K562 (cell line): Measurements from ENCODE around the gene CLPSL1. TPM values are rescaled to one million over a fixed set of nuclear protein-coding genes. Genes with fewer than 3 reads are reported as not detected.

ENCODE experiments used
- ARNT ChIP-seq, 2 experiments: fragments of 450-650 bp; IDR thresholded peaks; 2 replicates each; pipeline ENCODE4 v1.6.1; 2016; ENCODE audit warnings: mild to moderate bottlenecking in 1 of 2
- CBFA2T2 ChIP-seq: fragments of 450-650 bp; conservative IDR thresholded peaks from 2 replicates; pipeline ENCODE4 v1.6.1; 2017; ENCODE audit warnings: mild to moderate bottlenecking
- CC2D1A ChIP-seq: fragments of 450-650 bp; IDR thresholded peaks from 2 replicates; pipeline ENCODE4 v1.6.1; 2017; ENCODE audit warnings: mild to moderate bottlenecking
- CHD4 ChIP-seq: fragments of 200-600 bp; sonication (generic); IDR thresholded peaks from 3 replicates; pipeline ENCODE4 v1.6.1; 2012; ENCODE audit warnings: low read depth, mild to moderate bottlenecking, mixed read lengths, low read length, inconsistent platforms; ENCODE audit not compliant: insufficient read depth, insufficient replicate concordance, poor library complexity, severe bottlenecking
- CXXC5 ChIP-seq: fragments of 250-450 bp; sonication (Bioruptor Pico); IDR thresholded peaks from 2 replicates; pipeline ENCODE4 v1.8.0; 2022; ENCODE audit warnings: inconsistent platforms, mild to moderate bottlenecking, moderate library complexity
- DACH1 ChIP-seq: fragments of 450-650 bp; IDR thresholded peaks from 2 replicates; pipeline ENCODE4 v1.6.1; 2018; ENCODE audit not compliant: partially characterized antibody
- E2F3 ChIP-seq: fragments of 250-450 bp; sonication (Bioruptor Pico); IDR thresholded peaks from 2 replicates; pipeline ENCODE4 v1.4.0; 2020; ENCODE audit warnings: mild to moderate bottlenecking
- EHMT2 ChIP-seq: fragments of 450-650 bp; IDR thresholded peaks from 2 replicates; pipeline ENCODE4 v1.6.1; 2018; ENCODE audit warnings: antibody characterized with exemption
- FIP1L1 ChIP-seq: fragments of 200-400 bp; formaldehyde crosslinking; IDR thresholded peaks from 2 replicates; pipeline ENCODE4 v1.6.1; 2018; ENCODE audit warnings: mild to moderate bottlenecking, low read depth, low read length; ENCODE audit not compliant: poor library complexity, severe bottlenecking
- HCFC1 ChIP-seq: IDR thresholded peaks from 2 replicates; pipeline ENCODE4 v1.6.1; 2012; ENCODE audit warnings: low read depth, low read length, improper control_type of control experiment
- HNRNPL ChIP-seq: fragments of 200-400 bp; formaldehyde crosslinking; IDR thresholded peaks from 2 replicates; pipeline ENCODE4 v1.6.1; 2017; ENCODE audit warnings: low read depth, mild to moderate bottlenecking, low read length
- L3MBTL2 ChIP-seq: fragments of 450-650 bp; IDR thresholded peaks from 2 replicates; pipeline ENCODE4 v1.6.1; 2016; ENCODE audit warnings: mild to moderate bottlenecking, moderate library complexity
- MYNN ChIP-seq, 2 experiments: sonication (generic); formaldehyde crosslinking in 1 of 2; IDR thresholded peaks; 2 replicates each; pipeline versions ENCODE4 v1.5.0 to v1.6.1; 2016 to 2020; ENCODE audit warnings: antibody characterized with exemption in 1 of 2, missing genetic modification reagents in 1 of 2
- PTRF ChIP-seq: fragments of 450-650 bp; IDR thresholded peaks from 2 replicates; pipeline ENCODE4 v1.6.1; 2016; ENCODE audit warnings: mild to moderate bottlenecking, missing genetic modification characterization, missing compliant biosample characterization
- RB1 ChIP-seq: fragments of 450-650 bp; IDR thresholded peaks from 2 replicates; pipeline ENCODE4 v1.6.1; 2017; ENCODE audit warnings: low read depth, mild to moderate bottlenecking
- SMC3 ChIP-seq: conservative IDR thresholded peaks from 2 replicates; pipeline ENCODE4 v1.6.1; 2011; ENCODE audit warnings: low read depth, low read length, improper control_type of control experiment; ENCODE audit not compliant: insufficient read depth
- SOX6 ChIP-seq: fragments of 450-650 bp; IDR thresholded peaks from 2 replicates; pipeline ENCODE4 v1.6.1; 2014; ENCODE audit warnings: mild to moderate bottlenecking
- ZBTB17 ChIP-seq: fragments of 450-650 bp; formaldehyde crosslinking; IDR thresholded peaks from 2 replicates; pipeline ENCODE4 v1.4.0; 2020; ENCODE audit warnings: mild to moderate bottlenecking
- ZNF12 ChIP-seq: sonication (generic); formaldehyde crosslinking; IDR thresholded peaks from 2 replicates; pipeline ENCODE4 v1.4.0; 2020; ENCODE audit warnings: mild to moderate bottlenecking, missing genetic modification reagents
- ZNF134 ChIP-seq: fragments of 250-450 bp; sonication (Bioruptor Pico); conservative IDR thresholded peaks from 2 replicates; pipeline ENCODE4 v1.4.0; 2020
- ZNF354B ChIP-seq: fragments of 250-450 bp; sonication (Bioruptor Pico); IDR thresholded peaks from 2 replicates; pipeline ENCODE4 v1.4.0; 2020
- ZNF444 ChIP-seq: fragments of 250-450 bp; sonication (Bioruptor Pico); IDR thresholded peaks from 2 replicates; pipeline ENCODE4 v1.4.0; 2020; ENCODE audit warnings: mild to moderate bottlenecking, moderate library complexity
- polyA plus RNA-seq, 8 experiments: library from polyadenylated mRNA; depleted of rRNA in 4 of 8; stranded (reverse) in 5 of 8; unstranded in 3 of 8; fragments of >200 nt; fragmentation: Nextera tagmentation in 2 of 8; fragmentation: Illumina TruSeq in 1 of 8; extraction: Ambion mirVana in 2 of 8; extraction: Trizol in 1 of 8; gene quantifications; 2 replicates each; pipeline versions ENCODE4 v1.2.1 to v1.2.3, GENCODE V29; 2011 to 2014; ENCODE audit warnings: inconsistent platforms in 1 of 8, missing spikeins in 1 of 8
- total RNA-seq, 7 experiments: library from RNA; depleted of rRNA in 6 of 7; stranded (reverse); fragments of >200 nt in 6 of 7; fragmentation: Illumina TruSeq in 2 of 7; extraction: Trizol in 2 of 7; gene quantifications; 2 replicates each; pipeline versions ENCODE4 v1.2.1 to v1.2.3, GENCODE V29; 2011 to 2021; ENCODE audit warnings: low replicate concordance in 1 of 7
- TF ChIP-seq, protein P1 (sequence below): fragments of 450-650 bp; IDR thresholded peaks from 2 replicates; pipeline ENCODE4 v1.6.1; 2017; ENCODE audit warnings: antibody characterized with exemption
- TF ChIP-seq, protein P2 (sequence below): fragments of 450-650 bp; formaldehyde crosslinking; IDR thresholded peaks from 2 replicates; pipeline ENCODE4 v1.4.0; 2022; ENCODE audit warnings: mild to moderate bottlenecking, moderate library complexity
- TF ChIP-seq, protein P3 (sequence below): IDR thresholded peaks from 3 replicates; pipeline ENCODE4 v1.6.1; 2011; ENCODE audit warnings: borderline replicate concordance, mild to moderate bottlenecking, moderate library complexity; ENCODE audit not compliant: insufficient read length; ENCODE audit errors: extremely low read depth

CLPSL1 gene
- total and polyA plus RNA-seq, 9 of the 15 experiments (the other 6 are each of a cell fraction or from before 2014, with no cell fraction given) = not detected

DNA sequence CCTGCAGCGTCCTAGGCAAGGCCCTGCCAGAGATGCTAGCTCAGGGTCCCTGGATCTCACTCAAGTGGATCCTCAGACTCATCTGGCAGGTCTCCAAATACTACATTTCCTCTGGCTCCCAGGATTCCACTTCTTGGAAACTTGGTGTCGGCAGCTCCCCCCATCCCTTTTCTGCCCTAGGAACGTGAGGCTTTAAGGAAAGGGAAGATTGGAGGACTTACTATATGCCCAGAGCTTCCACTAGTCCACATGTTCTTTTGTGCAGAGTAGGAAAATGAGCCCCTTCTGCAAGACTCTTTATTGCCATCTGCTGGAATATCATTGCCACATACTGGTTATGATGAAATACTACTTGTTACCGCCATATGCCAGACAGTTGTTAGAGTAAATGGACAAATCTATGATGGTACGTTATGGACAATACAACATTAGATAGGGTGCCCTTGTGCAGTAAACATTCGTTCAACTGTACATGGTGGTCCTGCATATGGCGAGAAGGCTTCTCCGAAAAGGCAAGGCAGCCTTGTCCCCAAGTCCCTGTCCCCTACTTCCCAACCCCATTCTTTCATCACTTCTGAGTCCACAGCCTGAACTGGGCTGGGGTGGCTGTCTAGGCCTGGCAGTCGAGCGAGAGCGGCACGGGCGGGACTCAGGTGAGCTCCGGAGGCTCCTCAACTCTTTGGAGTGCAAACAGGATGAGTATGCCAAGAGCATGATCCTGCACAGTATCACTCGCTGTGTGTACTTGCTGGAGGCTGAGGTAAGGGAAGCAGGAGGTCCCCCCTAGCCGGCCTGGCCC, 43.2 kb upstream of the CLPSL1 start (continued):
- TF ChIP-seq, protein P1, sequence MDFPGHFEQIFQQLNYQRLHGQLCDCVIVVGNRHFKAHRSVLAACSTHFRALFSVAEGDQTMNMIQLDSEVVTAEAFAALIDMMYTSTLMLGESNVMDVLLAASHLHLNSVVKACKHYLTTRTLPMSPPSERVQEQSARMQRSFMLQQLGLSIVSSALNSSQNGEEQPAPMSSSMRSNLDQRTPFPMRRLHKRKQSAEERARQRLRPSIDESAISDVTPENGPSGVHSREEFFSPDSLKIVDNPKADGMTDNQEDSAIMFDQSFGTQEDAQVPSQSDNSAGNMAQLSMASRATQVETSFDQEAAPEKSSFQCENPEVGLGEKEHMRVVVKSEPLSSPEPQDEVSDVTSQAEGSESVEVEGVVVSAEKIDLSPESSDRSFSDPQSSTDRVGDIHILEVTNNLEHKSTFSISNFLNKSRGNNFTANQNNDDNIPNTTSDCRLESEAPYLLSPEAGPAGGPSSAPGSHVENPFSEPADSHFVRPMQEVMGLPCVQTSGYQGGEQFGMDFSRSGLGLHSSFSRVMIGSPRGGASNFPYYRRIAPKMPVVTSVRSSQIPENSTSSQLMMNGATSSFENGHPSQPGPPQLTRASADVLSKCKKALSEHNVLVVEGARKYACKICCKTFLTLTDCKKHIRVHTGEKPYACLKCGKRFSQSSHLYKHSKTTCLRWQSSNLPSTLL = no peak
- TF ChIP-seq CXXC5 (CRISPR knock-in tag) (no peak), FIP1L1 (no peak), ZNF444 (CRISPR knock-in tag) (no peak), DACH1 (no peak), SMC3 (peak; percentile 93), MYNN (IDR thresholded peaks at IDR 0.05) (no peak), MYNN (CRISPR knock-in tag; IDR thresholded peaks at IDR 0.05) (no peak), L3MBTL2 (peak; percentile 25; the same call in 1 of the 2 replicates), E2F3 (CRISPR knock-in tag) (no peak), HCFC1 (no peak), PTRF (no peak), ZNF354B (CRISPR knock-in tag) (no peak), HNRNPL (no peak), CC2D1A (peak; percentile 68; the same call in 1 of the 2 replicates), ARNT (IDR thresholded peaks at IDR 0.05) (0 out of 4 replicates have a peak, but pooled peaks of 1 of the 2 experiments have one; percentile 70), EHMT2 (peak; percentile 93), CBFA2T2 (no peak), ZNF134 (no peak), RB1 (peak; percentile 71), ZNF12 (no peak), ZBTB17 (CRISPR knock-in tag) (no peak), SOX6 (0 out of 2 replicates have a peak, but pooled peaks have one; percentile 28), CHD4 (no peak)
- TF ChIP-seq, protein P2, sequence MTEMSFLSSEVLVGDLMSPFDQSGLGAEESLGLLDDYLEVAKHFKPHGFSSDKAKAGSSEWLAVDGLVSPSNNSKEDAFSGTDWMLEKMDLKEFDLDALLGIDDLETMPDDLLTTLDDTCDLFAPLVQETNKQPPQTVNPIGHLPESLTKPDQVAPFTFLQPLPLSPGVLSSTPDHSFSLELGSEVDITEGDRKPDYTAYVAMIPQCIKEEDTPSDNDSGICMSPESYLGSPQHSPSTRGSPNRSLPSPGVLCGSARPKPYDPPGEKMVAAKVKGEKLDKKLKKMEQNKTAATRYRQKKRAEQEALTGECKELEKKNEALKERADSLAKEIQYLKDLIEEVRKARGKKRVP (CRISPR knock-in tag) = 0 out of 2 replicates have a peak, but pooled peaks have one; percentile 58
- TF ChIP-seq, protein P3, sequence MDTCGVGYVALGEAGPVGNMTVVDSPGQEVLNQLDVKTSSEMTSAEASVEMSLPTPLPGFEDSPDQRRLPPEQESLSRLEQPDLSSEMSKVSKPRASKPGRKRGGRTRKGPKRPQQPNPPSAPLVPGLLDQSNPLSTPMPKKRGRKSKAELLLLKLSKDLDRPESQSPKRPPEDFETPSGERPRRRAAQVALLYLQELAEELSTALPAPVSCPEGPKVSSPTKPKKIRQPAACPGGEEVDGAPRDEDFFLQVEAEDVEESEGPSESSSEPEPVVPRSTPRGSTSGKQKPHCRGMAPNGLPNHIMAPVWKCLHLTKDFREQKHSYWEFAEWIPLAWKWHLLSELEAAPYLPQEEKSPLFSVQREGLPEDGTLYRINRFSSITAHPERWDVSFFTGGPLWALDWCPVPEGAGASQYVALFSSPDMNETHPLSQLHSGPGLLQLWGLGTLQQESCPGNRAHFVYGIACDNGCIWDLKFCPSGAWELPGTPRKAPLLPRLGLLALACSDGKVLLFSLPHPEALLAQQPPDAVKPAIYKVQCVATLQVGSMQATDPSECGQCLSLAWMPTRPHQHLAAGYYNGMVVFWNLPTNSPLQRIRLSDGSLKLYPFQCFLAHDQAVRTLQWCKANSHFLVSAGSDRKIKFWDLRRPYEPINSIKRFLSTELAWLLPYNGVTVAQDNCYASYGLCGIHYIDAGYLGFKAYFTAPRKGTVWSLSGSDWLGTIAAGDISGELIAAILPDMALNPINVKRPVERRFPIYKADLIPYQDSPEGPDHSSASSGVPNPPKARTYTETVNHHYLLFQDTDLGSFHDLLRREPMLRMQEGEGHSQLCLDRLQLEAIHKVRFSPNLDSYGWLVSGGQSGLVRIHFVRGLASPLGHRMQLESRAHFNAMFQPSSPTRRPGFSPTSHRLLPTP = no peak
